OCI-LY3 (cell line): ENCODE measurements around the gene SYT5.

ENCODE experiments used
- H2AFZ ChIP-seq: fragments of 200-600, 300-600 bp; shearing (Covaris generic); 2 replicates; pipeline ENCODE4 v1.6.0; 2014; ENCODE audit warnings: antibody characterized with exemption, low read depth, low read length
- H3K27ac ChIP-seq: fragments of 200-600, 300-600 bp; sonication (generic); 2 replicates; pipeline ENCODE4 v1.5.1; 2014; ENCODE audit warnings: mild to moderate bottlenecking, low read length, moderate library complexity, mixed read lengths
- H3K27me3 ChIP-seq: fragments of 200-600, 300-600 bp; sonication (generic); 2 replicates; pipeline ENCODE4 v1.6.1; 2014; ENCODE audit warnings: low read depth, low read length, mixed read lengths
- H3K36me3 ChIP-seq: fragments of 200-600, 300-600 bp; sonication (generic); replicated peaks from 2 replicates; pipeline ENCODE3; 2014; ENCODE audit warnings: low read depth, low read length, mixed read lengths
- H3K4me1 ChIP-seq: fragments of 300-600, 200-600 bp; sonication (generic); 2 replicates; pipeline ENCODE4 v1.6.1; 2014; ENCODE audit warnings: low read length, mixed read lengths
- H3K4me2 ChIP-seq: fragments of 200-600, 300-600 bp; sonication (generic); 2 replicates; pipeline ENCODE4 v1.6.1; 2014; ENCODE audit warnings: low read length, mixed read lengths
- H3K4me3 ChIP-seq: fragments of 300-600, 200-600 bp; sonication (generic); 2 replicates; pipeline ENCODE4 v1.5.1; 2014; ENCODE audit warnings: antibody characterized with exemption, mild to moderate bottlenecking, low read length, moderate library complexity
- H3K79me2 ChIP-seq: fragments of 300-600, 200-600 bp; shearing (Covaris generic); 2 replicates; pipeline ENCODE4 v1.6.1; 2014; ENCODE audit warnings: mild to moderate bottlenecking, low read length, mixed read lengths
- H3K9ac ChIP-seq: fragments of 300-600, 200-600 bp; shearing (Covaris generic); 2 replicates; pipeline ENCODE4 v1.6.0; 2014; ENCODE audit warnings: mild to moderate bottlenecking, low read length, moderate library complexity
- H3K9me3 ChIP-seq: fragments of 200-600, 300-600 bp; shearing (Covaris generic); 2 replicates; pipeline ENCODE4 v1.6.1; 2014; ENCODE audit warnings: low read length, mixed read lengths; ENCODE audit not compliant: insufficient read depth
- H4K20me1 ChIP-seq: fragments of 200-600, 300-600 bp; sonication (generic); 2 replicates; pipeline ENCODE4 v1.6.1; 2016; ENCODE audit warnings: low read length, mixed read lengths; ENCODE audit not compliant: insufficient read depth
- CTCF ChIP-seq: fragments of 200-600, 300-600 bp; sonication (generic); IDR thresholded peaks from 2 replicates; pipeline ENCODE4 v1.5.1; 2014; ENCODE audit warnings: antibody characterized with exemption, low read length, low read depth
- EZH2phosphoT487 ChIP-seq: fragments of 200-600 bp; shearing (Covaris generic); IDR thresholded peaks from 2 replicates; pipeline ENCODE4 v1.6.1; 2018; ENCODE audit warnings: antibody characterized with exemption, mixed run types, low read depth

The SYT5 gene

GRCh38 chr19:55158848-55159749, 21.0 kb downstream of the SYT5 start:
- Histone ChIP-seq H3K4me2 (no peak overlapping the region), H2AFZ (no peak overlapping the region), H3K9me3 (no peaks in the 10 kb centered on the region), H3K27ac (no peak overlapping the region), H4K20me1 (no peaks in the 10 kb centered on the region), H3K79me2 (no peaks in the 10 kb centered on the region), H3K4me3 (no peak overlapping the region), H3K4me1 (no peaks in the 10 kb centered on the region), H3K27me3 (peaks cover 7% of the 10 kb centered on the region; the same call in 1 of the 2 replicates), H3K9ac (no peak overlapping the region), H3K36me3 (no peaks in the 10 kb centered on the region)
- TF ChIP-seq EZH2phosphoT487 (no peak), CTCF (no peak)

- no peaks in the 10 kb centered on the region for H3K79me2 ChIP-seq
- no peaks in the 10 kb centered on the region for H3K36me3 ChIP-seq
- H3K9me3 ChIP-seq = no peaks in the 10 kb centered on the region
- H3K9ac ChIP-seq = no peak overlapping the region
- no peak overlapping the region for H3K27ac ChIP-seq
- peaks cover 7% of the 10 kb centered on the region; the same call in 1 of the 2 replicates for H3K27me3 ChIP-seq
- no peaks in the 10 kb centered on the region for H4K20me1 ChIP-seq
- no peak for TF ChIP-seq CTCF
- no peak for TF ChIP-seq EZH2phosphoT487
- no peak overlapping the region for H2AFZ ChIP-seq
- no peak overlapping the region for H3K4me2 ChIP-seq
- no peaks in the 10 kb centered on the region for H3K4me1 ChIP-seq
- H3K4me3 ChIP-seq = no peak overlapping the region
Measured at GRCh38 chr19:55158423-55158822, 21.7 kb downstream of the SYT5 start.

DNA sequence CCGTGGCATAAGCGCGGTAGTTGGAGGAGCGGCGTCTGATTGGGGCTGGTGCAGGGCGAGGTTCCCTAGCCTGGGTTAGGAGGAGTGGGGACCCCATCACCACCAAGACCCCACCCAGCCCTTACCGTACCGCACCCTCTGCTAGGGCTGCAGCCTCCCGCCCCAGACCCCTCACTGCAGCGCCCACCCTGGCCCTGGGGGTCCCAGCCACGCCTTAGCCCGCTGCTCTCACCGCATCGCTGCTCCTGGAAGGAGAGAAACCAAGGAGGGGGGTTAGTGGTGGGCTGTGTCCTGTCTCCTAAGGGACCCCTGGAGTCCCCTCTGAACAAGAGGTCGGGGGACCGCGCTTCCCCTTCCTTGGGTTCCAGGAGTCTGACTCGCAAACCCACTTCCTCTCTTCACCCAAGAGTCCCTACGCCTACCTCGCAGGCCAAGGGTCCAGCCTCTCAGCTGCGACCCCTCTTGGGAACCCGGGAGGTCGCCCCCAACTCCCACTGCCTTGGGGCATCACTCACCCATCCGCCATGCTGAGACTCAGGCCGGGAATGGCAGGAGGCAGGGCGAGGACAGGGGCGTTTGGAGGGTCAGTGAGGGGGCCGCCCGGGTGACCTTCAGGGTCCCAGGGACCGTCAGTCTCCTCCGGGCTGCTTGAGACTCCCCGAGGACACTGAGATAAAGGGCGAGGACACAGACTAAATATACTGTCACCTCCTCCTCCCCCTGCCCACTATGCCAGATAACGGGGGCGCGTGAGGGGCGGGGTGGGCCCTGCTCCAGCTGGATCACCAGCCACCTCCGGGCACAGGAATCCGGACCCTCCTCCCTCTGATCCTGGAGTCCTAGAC, 22.8 kb downstream of the SYT5 start, which contains the start of gene TNNI3:
TSS of gene TNNI3 (minus strand) at position 669 of the 845 bp plus-strand sequence. CDS start at position 526, 143 bp downstream.
- 0 out of 2 replicates have a peak, but pooled peaks cover under 1% of the 10 kb centered on the region for H3K4me1 ChIP-seq
- no peak within 1 kb of the TSS for H3K9ac ChIP-seq
- H3K4me2 ChIP-seq = no peak within 1 kb of the TSS
- H3K27ac ChIP-seq = no peak within 1 kb of the TSS
- no peaks in the 10 kb centered on the region for H3K9me3 ChIP-seq
- TF ChIP-seq CTCF = no peak
- no peak for TF ChIP-seq EZH2phosphoT487
- H3K79me2 ChIP-seq = no peaks in the 10 kb centered on the region
- H3K36me3 ChIP-seq = no peaks in the 10 kb centered on the region
- no peaks in the 10 kb centered on the region for H4K20me1 ChIP-seq
- H2AFZ ChIP-seq = no peak within 1 kb of the TSS
- H3K27me3 ChIP-seq = peaks cover 7% of the 10 kb centered on the region; the same call in 1 of the 2 replicates
- no peak within 1 kb of the TSS for H3K4me3 ChIP-seq
